Islet of Langerhans (tissue), 1 donor: ENCODE results near the gene ECE2.
"Not testable (repeated sequence)": the region's sequence is repeated elsewhere in the genome, so short reads cannot be mapped to it uniquely, and the experiment has no call there.

Experiments used
- FAIRE-seq: peaks from one replicate; lab custom pipeline; 2011; peaks lifted over from hg19 to GRCh38; lab: Jason Lieb, UNC

Gene ECE2

DNA sequence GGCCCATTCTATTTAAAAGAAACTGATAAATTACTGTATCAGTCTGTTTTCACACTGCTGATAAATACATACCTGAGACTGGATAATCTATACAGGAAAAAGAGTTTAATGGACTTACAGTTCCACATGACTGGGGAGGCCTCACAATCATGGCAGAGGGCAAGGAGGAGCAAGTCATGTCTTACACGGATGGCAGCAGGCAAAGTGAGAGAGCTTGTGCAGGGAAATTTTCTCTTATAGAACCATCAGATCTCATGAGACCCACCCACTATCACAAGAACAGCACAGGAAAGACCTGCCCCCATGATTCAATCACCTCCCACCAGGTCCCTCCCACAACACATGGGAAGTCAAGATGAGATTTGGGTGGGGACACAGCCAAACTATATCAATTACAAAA is 8.6 kb upstream of the ECE2 start:
- FAIRE-seq: not testable (repeated sequence)

DNA sequence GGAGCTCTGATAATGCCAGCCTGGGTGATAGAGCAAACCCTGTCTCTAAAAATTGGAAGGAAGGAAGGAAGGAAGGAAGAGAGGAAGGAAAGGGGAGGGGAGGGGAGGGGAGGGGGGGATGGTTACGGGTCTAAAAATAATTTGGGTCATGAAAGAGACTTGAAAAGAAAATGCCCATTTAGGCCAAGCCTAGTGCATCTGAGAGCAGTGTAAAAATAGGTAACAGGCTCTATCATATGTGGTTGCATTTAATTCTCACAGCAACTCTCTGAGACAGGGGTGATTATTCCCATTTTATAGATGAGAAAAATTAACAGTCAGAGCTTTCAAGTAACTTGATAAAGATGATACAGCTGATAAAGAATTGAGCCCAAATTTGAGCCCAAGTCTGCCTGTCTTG is 3.6 kb upstream of the ECE2 start:
- no peak for FAIRE-seq

DNA sequence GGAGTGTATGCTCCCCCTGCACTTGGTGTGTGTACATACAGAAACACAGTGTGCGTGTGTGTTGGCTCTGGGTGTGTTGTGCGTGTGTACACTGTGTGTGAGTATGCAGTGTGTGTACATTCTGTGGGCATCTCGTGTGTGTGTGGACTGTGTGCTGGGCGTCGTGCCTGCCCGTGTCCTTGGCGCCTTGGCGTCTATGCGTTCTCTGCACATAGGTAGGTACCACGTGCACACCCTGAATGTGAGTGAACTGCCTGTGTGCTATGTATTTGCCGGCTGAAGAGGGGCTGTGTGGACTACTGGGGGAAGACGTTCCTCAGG is 481 bp upstream of the ECE2 start:
- FAIRE-seq: no peak

DNA sequence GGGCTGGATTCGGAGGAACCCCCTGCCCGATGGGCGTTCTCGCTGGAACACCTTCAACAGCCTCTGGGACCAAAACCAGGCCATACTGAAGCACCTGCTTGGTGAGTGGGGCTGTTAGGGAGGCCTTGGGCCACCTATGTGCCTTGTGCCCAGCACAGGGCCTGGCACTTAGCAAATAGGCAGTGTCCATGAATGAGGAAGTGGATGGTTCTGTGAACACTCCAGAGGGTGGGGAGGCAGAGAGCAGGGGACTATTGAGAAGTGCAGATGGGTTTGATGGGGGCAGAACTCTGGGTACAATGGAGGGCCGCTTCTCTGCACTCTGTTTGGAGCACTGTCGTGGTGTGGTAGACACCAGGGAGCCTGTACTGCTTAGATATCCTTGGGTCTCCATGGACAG is 1.5 kb downstream of the ECE2 start:
- FAIRE-seq: no peak

DNA sequence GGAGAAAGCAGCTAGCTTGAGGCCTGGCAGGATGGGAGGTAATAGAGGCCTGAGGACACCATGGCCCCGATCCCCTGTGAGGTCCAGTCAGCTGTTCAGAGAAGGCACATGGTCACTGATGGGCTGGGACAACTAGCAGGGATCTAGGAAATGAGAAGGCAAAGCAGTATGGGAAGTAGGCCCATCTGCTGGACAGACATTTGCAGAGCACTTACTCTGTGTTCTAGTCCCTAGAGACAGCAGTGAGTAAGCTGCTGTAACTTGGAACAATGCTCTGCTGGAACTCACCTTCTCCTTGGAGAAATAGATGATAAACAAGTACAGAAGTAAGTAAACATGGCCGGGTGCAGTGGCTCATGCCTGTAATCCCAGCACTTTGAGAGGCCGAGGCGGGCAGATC is 7.1 kb downstream of the ECE2 start:
- no peak for FAIRE-seq

DNA sequence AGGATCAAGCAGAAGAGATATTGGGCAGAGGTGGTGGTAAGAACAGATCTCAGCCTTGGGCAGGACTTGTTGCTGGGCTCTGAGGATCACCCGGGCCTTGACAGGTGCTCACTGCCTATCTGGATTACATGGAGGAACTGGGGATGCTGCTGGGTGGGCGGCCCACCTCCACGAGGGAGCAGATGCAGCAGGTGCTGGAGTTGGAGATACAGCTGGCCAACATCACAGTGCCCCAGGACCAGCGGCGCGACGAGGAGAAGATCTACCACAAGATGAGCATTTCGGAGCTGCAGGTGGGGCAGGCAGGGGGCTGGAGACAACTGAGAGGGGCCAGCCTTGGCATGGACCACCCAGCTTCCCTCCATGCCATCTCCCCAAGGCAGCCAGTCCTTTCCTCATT is 7.9 kb downstream of the ECE2 start:
- no peak for FAIRE-seq

DNA sequence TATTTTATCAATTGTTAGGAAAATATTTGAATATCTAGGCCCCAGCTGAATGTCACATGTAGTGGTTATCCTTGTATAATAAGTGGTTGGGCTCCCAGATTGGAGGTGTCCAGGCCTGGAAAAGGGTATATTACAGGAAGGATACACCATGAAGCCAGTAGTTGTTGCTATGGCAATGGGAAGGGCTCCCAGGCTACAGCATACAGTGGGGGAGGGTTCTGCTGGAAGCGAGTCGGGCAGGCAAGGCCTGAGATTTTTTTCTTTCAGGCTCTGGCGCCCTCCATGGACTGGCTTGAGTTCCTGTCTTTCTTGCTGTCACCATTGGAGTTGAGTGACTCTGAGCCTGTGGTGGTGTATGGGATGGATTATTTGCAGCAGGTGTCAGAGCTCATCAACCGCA is 8.9 kb downstream of the ECE2 start:
- peak; percentile 5 for FAIRE-seq

DNA sequence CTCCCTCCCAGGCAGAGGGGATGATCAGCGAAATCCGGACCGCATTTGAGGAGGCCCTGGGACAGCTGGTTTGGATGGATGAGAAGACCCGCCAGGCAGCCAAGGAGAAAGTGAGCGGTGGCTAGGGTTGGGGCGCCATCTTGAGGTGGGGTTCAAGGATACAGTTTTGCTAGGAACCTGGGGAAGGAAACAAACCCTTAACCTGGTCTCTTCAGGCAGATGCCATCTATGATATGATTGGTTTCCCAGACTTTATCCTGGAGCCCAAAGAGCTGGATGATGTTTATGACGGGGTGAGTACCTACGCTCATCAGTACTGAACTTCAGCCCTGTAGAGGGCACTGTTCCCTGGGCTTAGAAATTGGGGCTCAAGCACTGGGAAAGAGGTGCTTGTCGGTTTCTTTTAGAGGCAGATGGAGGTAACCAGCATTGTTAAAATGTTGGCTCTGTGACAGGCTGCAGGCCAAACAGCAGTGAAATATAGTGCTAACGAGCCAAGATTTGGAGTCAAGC is 13.7 kb downstream of the ECE2 start:
- FAIRE-seq: no peak

DNA sequence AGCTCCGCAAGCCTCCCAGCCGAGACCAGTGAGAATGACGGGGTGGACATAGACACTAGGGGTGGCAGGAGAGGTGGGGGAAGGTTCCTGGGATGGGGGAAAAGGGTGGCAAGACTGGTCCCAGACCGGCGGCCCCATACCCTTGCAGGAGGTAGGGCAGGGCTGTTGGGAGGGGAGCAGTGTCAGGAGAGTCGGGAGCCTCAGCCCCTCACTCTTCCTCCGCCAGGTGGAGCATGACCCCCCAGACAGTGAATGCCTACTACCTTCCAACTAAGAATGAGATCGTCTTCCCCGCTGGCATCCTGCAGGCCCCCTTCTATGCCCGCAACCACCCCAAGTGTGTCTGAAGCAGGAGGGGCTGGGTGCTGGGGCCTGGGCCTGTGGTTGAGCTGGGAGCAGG is 14.5 kb downstream of the ECE2 start:
- no peak for FAIRE-seq

DNA sequence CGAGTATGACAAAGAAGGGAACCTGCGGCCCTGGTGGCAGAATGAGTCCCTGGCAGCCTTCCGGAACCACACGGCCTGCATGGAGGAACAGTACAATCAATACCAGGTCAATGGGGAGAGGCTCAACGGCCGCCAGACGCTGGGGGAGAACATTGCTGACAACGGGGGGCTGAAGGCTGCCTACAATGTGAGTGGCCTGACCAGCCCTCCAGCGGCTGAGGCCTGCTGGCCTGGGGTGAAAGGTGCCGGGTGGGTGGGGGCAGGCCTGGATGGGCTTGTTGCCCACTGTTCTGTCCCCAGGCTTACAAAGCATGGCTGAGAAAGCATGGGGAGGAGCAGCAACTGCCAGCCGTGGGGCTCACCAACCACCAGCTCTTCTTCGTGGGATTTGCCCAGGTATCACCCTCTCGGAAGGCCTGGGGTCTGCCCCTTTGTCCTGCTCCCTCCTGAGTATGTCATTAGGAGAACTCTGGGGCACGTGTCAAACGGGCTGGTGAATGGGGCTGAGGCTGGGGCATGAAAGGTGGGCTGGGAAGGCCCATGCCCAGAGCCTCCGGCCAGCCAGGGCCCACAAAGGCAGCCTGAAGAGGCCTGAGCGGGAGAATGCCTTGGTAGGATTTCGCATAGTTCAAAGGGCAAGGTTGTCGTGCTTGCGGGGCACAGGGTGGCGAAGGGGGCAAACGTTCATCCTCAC is 15.4 kb downstream of the ECE2 start:
- no peak for FAIRE-seq

DNA sequence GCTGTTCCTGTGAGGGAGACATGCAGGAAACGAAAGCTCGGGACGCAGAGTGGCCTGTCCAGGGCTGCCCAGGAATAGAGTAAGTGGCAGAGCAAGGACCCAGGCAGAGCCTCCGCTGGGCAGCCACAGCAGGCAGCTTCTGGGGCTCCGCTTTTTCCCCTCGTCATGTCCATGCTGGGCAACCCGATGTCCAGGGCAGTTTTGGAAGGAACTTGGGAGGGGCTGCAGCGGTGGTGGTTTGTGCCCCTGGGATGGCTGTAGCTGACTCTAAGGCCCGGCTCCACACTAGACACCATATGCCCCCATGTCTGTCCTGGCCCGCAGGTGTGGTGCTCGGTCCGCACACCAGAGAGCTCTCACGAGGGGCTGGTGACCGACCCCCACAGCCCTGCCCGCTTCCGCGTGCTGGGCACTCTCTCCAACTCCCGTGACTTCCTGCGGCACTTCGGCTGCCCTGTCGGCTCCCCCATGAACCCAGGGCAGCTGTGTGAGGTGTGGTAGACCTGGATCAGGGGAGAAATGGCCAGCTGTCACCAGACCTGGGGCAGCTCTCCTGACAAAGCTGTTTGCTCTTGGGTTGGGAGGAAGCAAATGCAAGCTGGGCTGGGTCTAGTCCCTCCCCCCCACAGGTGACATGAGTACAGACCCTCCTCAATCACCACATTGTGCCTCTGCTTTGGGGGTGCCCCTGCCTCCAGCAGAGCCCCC is 16.1 kb downstream of the ECE2 start:
- FAIRE-seq: no peak

DNA sequence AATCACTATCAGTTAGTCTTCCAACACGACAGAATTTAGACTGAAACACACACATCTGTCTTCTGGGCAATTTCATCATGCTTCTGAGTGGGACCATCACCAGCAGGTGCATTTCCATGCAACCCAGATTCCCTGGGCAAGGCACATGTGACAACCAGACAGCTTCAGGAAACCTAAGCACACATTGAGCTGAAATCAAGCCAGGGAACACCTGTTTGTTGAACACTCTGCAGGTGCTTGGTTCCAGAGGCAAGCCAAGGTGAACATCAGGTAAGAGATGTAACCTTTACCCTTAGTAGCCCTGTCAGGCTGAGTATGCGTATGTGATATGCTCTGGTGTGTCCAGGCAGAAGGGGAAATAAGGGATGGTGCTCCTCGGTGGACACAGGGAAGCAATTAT is 19.9 kb downstream of the ECE2 start:
- FAIRE-seq: no peak

DNA sequence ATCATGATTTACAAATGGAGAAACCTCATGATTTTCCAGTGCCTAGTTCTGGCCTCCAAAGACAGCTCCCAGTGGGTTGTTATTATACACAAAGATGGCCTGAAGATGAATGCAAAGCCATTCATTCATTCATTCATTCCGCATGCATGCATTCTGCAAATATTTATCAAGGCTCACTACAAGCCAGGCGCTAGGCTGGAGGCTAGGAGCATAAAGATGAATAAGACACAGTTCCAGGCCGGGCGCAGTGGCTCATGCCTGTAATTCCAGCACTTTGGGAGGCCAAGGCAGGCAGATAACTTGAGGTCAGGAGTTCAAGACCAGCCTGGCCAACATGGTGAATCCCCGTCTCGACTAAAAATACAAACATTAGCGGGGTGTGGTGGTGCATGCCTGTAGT is 20.8 kb downstream of the ECE2 start:
- no peak for FAIRE-seq

DNA sequence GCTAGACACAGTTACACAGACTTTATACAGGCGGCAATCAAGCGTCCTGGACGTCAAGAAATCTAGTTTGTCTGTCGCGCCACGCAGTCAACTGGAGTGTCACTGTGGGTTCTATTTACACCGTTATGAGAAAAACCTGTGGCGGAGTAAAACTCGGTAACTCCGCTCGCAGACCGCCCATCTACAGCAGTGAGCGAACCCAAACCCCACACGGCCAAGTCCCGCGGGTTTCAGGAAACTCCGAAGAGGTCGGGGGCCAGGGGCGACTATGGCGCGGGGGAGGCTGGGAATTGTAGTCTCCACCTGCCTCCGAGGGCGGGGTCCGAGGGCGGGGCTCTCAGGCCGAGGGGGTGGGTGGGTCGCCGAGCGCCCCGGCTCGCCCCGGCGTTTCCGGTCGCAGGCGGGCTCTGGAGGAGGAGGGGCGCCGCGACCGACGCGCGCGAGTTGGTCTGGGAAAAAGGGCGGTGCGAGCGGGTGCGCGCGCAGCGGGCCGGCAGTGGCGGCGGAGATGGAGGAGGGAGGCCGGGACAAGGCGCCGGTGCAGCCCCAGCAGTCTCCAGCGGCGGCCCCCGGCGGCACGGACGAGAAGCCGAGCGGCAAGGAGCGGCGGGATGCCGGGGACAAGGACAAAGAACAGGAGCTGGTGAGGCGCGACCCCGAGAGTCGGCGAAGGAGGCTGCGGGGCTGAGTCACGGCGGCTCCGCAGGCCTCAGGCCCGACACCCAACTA is 23.1 kb downstream of the ECE2 start, which contains the start of gene PSMD2:
TSS of gene PSMD2 (plus strand) at position 483 of the 729 bp plus-strand sequence. CDS start at position 509, 26 bp downstream.
- no peak for FAIRE-seq

DNA sequence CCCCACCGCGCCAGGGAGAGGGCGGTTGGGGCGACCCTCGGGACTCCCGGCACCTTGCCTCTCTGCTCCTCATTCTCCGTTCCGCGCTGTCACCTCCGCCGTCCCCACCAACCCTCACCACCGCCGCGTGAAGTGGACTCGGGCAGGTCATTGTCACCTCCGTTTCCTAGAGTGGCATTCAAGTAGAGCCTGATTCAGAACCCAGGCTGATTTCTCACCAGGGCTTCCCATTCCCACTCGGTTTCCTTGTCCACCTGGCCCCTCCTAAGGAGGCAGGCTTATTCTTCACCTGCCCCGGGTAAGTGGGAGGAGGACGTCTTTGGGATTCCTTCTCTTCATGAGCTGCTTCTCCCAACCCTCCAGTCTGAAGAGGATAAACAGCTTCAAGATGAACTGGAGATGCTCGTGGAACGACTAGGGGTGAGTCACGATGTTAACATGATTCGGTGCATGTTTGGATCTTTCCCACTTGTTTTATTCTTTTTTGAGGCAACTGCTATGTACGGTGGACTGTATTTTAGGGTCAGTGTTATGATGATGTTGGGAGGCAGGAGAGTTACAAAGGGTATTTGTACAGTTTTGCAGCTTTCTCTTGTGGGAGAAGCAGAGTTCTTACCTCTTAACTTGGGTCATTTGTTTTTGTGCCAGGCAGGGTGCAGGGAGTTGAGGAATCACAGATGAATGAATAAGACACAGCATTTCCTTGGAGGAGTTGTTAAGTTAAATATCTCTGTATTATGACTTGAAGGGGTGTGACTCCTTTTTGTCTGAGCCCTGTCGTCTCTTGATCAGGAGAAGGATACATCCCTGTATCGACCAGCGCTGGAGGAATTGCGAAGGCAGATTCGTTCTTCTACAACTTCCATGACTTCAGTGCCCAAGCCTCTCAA is 23.9 kb downstream of the ECE2 start:
- no peak for FAIRE-seq

DNA sequence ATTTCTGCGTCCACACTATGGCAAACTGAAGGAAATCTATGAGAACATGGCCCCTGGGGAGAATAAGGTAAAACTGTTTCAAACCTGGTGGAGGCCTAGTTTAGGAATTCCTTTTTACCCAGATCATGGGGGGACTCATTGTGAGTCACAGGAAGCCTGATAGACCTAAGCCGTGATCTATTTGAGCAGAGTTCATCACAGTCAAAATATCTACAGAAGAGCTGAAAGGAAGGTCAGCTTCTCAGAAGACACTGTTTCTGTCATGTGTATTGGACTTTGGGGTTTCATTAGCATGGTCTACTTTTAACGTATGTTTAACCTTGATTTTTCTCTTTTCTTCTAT is 24.5 kb downstream of the ECE2 start:
- no peak for FAIRE-seq

DNA sequence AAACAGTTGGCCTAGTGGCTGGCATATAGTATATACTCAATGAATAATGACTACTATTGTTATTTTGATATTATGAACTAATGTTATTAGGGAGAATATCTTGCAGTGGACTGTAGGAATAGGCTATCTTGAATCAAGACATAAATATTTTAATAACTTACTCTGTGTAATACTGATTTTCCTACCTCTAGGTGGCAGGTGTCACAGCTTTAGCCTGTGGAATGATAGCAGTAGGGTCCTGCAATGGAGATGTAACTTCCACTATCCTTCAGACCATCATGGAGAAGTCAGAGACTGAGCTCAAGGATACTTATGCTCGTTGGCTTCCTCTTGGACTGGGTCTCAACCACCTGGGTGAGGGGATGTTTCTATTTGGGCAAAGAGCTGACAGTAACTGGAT is 29.8 kb downstream of the ECE2 start:
- FAIRE-seq: no peak

DNA sequence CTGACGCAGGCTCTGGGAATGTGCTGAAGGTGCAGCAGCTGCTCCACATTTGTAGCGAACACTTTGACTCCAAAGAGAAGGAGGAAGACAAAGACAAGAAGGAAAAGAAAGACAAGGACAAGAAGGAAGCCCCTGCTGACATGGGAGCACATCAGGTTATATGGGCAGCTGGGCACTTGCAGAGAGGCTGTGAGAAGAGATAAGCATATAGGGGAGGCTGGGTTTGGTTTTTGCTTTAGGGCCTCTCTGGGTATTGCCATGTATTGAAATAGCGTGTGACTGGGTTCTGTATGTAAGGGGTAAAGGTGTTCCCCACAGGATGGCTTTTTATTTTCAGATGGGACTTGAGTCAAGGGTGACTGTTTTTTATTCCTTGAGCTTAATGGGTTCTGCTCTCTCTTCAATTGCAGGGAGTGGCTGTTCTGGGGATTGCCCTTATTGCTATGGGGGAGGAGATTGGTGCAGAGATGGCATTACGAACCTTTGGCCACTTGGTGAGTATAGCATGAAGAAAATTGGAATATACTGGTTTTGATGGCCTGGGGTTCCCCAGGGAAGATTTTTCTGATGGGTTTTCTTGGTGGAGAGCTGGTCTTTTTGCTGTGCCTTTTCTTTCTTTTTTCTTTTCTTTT is 30.6 kb downstream of the ECE2 start:
- no peak for FAIRE-seq

DNA sequence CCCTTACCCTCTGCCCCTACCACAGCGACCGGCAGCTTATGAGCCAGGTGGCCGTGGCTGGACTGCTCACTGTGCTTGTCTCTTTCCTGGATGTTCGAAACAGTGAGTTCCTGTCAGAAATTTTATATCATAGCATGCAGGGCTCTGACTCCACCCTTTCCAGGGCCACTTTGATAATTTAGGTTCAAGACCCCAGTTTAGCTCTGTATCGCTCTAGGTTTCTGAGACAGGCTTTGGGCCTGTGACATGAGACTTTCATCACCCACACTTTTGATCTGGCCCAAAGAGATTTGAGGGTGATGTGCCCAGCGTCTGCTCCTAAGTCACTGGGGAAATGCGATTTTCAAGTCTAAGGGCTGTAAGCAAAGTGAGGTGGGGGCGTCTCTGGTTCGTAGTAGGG is 32.1 kb downstream of the ECE2 start:
- no peak for FAIRE-seq

DNA sequence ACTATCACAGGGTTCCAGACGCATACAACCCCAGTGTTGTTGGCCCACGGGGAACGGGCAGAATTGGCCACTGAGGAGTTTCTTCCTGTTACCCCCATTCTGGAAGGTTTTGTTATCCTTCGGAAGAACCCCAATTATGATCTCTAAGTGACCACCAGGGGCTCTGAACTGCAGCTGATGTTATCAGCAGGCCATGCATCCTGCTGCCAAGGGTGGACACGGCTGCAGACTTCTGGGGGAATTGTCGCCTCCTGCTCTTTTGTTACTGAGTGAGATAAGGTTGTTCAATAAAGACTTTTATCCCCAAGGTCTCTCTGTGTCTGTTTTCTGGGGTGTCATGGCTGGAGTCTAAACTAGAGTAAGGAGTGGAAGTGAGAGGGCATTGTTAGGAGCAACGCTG is 32.9 kb downstream of the ECE2 start:
- no peak for FAIRE-seq

DNA sequence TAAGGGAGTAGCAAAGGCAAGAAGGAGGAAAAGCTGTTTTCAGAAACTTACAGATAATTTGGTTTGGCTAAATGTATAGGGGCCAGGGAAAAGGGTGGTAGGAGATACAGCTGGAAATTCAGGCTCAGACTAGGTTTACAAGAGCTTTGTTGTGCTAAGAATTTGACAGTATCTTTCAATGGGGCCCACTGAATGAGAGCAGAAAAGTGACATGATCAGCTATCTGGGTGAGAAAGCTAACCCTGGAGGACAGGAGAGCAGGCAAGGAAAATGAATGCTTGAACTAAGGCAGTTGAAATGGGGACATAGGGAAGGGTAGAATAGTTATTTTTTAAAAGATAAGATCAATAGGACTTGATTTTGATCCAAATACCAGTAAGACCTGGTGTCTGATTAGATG is 35.8 kb downstream of the ECE2 start:
- no peak for FAIRE-seq

DNA sequence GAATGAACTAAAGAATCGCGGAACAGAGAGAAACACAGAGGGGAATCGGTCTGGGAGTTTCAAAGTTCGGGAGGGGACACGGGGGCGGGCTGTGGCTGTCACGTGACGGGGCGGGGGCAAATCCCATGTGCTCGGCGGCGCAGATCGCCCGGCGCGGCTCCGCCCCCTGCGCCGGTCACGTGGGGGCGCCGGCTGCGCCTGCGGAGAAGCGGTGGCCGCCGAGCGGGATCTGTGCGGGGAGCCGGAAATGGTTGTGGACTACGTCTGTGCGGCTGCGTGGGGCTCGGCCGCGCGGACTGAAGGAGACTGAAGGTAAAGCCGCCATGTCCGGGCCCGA is 38.5 kb downstream of the ECE2 start, which contains the start of gene EIF4G1:
TSS of gene EIF4G1 (plus strand) at position 244 of the 337 bp plus-strand sequence. CDS start 1,191 bp downstream, outside the sequence.
- no peak for FAIRE-seq
